Tibial artery (tissue), 4 donors: ENCODE results near the gene TULP4.

Experiments used
- DNase-seq, 2 donors: peaks; one replicate each; pipeline ENCODE4 v3.0.0-alpha.2; 2019
- H3K27ac ChIP-seq, 2 donors: fragments of 200-600 bp; sonication (generic) in 1 of 2; 1 replicate in 1 of 2; 2 replicates in 1 of 2; pipeline ENCODE4 v1.5.1; 2018 to 2019; ENCODE audit warnings: mild to moderate bottlenecking in 1 of 2
- H3K27me3 ChIP-seq, 2 donors: fragments of 200-600 bp; sonication (generic) in 1 of 2; one replicate each; pipeline versions ENCODE4 v1.5.1 to v1.6.0; 2016 to 2019
- H3K36me3 ChIP-seq, 3 donors: fragments of 200-600 bp; sonication (generic) in 2 of 3; one replicate each; pipeline ENCODE4 v1.5.1; 2016 to 2019; ENCODE audit warnings: mild to moderate bottlenecking in 2 of 3
- H3K4me1 ChIP-seq, 4 donors: fragments of 200-600 bp; sonication (generic) in 2 of 4; 1 replicate in 3 of 4; 2 replicates in 1 of 4; pipeline ENCODE4 v1.5.1; 2016 to 2019
- H3K4me3 ChIP-seq, 2 donors: fragments of 200-600 bp; sonication (generic) in 1 of 2; 1 replicate in 1 of 2; 2 replicates in 1 of 2; pipeline ENCODE4 v1.5.1; 2018 to 2019; ENCODE audit warnings: mild to moderate bottlenecking in 2 of 2
- H3K9me3 ChIP-seq, 3 donors: fragments of 200-600 bp; sonication (generic) in 1 of 3; one replicate each; pipeline ENCODE4 v1.5.1; 2016 to 2019
- CTCF ChIP-seq, 2 experiments: fragments of 200-600 bp in 1 of 2; fragments of 450-650 bp in 1 of 2; IDR thresholded peaks; one replicate each; pipeline ENCODE4 v1.5.1; 2017 to 2019; ENCODE audit warnings: antibody characterized with exemption in 2 of 2, mild to moderate bottlenecking in 1 of 2, moderate library complexity in 1 of 2
- intact Hi-C: fragments of 100-400 bp; cut with DNase I; formaldehyde crosslinking; loops from one replicate; pipeline ENCODE4 v1.15.0; 2023; ENCODE audit warnings: low total_unique reads

Gene TULP4

GRCh38 chr6:158413814-158414565, 101.7 kb downstream of the TULP4 start:
- H3K4me1 ChIP-seq, result peaks cover 0 to 10% (median 2%) of the 10 kb centered on the region in 4 donors
- H3K36me3 ChIP-seq, result peaks cover 0 to 25% (median 11%) of the 10 kb centered on the region in 3 donors
- H3K9me3 ChIP-seq, result no peaks in the 10 kb centered on the region
- H3K4me3 ChIP-seq, result no peak overlapping the region
- no peak overlapping the region for H3K27ac ChIP-seq
- H3K27me3 ChIP-seq, result no peaks in the 10 kb centered on the region
- DNase-seq, result no peak
- no peak for TF ChIP-seq CTCF (IDR thresholded peaks at IDR 0.05)
- intact Hi-C loops, result no loop called here

- TF ChIP-seq CTCF (IDR thresholded peaks at IDR 0.05), result no peak
- peaks cover 0 to 25% (median 11%) of the 10 kb centered on the region in 3 donors for H3K36me3 ChIP-seq
- H3K27me3 ChIP-seq, result no peaks in the 10 kb centered on the region
- intact Hi-C loops, result no loop called here
- no peak overlapping the region for H3K27ac ChIP-seq
- H3K9me3 ChIP-seq, result no peaks in the 10 kb centered on the region
- H3K4me3 ChIP-seq, result no peak overlapping the region
- no peak for DNase-seq
- H3K4me1 ChIP-seq, result peaks cover 0 to 4% (median 0%) of the 10 kb centered on the region in 4 donors
These were observed 102.6 kb downstream of the TULP4 start for GRCh38 chr6:158414851-158415262.

- H3K4me3 ChIP-seq, result no peak overlapping the region
- DNase-seq, result no peak
- H3K27me3 ChIP-seq, result no peaks in the 10 kb centered on the region
- H3K4me1 ChIP-seq, result no peaks in the 10 kb centered on the region
- no peak for TF ChIP-seq CTCF (IDR thresholded peaks at IDR 0.05)
- intact Hi-C loops, result no loop called here
- H3K36me3 ChIP-seq, result peaks cover 0 to 25% (median 11%) of the 10 kb centered on the region in 3 donors
- H3K27ac ChIP-seq, result no peak overlapping the region
- H3K9me3 ChIP-seq, result no peaks in the 10 kb centered on the region
These were observed 103.4 kb downstream of the TULP4 start for GRCh38 chr6:158415666-158416065.

GRCh38 chr6:158416883-158417759, 104.9 kb downstream of the TULP4 start:
- intact Hi-C loops, result no loop called here
- no peak for DNase-seq

GRCh38 chr6:158417760-158418098, 105.5 kb downstream of the TULP4 start:
- no peaks in the 10 kb centered on the region for H3K27me3 ChIP-seq

More at GRCh38 chr6:158416883-158417759, 104.9 kb downstream of the TULP4 start:
- TF ChIP-seq CTCF (IDR thresholded peaks at IDR 0.05), result no peak
- Histone ChIP-seq H3K27ac (no peak overlapping the region), H3K4me3 (no peak overlapping the region), H3K27me3 (no peaks in the 10 kb centered on the region), H3K36me3 (peaks cover 0 to 25% (median 11%) of the 10 kb centered on the region in 3 donors), H3K4me1 (no peaks in the 10 kb centered on the region), H3K9me3 (no peaks in the 10 kb centered on the region)

More at GRCh38 chr6:158417760-158418098, 105.5 kb downstream of the TULP4 start:
- DNase-seq, result no peak
- Histone ChIP-seq H3K36me3 (peaks cover 0 to 25% (median 11%) of the 10 kb centered on the region in 3 donors), H3K4me1 (no peaks in the 10 kb centered on the region), H3K27ac (no peak overlapping the region), H3K9me3 (no peaks in the 10 kb centered on the region), H3K4me3 (no peak overlapping the region)
- TF ChIP-seq CTCF (IDR thresholded peaks at IDR 0.05), result no peak
- intact Hi-C loops, result no loop called here
